ENCODE results near the gene ARR3. TPM values are rescaled to one million over a fixed set of nuclear protein-coding genes. Genes with fewer than 3 reads are reported as not detected.
A peak's percentile ranks its signal among the peaks of the same experiment; 100 is the strongest.

The ARR3 gene
- total RNA-seq, 6 experiments from 2014 or later, result not detected

GRCh38 chrX:70244881-70245280 is 23.3 kb upstream of the ARR3 start:
- no peaks in the 10 kb centered on the region for H3K36me3 ChIP-seq
- no peaks in the 10 kb centered on the region for H3K9me3 ChIP-seq
- TF ChIP-seq POLR2A (IDR thresholded peaks at IDR 0.05) (no peak), CTCF (IDR thresholded peaks at IDR 0.05) (no peak)
- intact Hi-C loops (cut with DNase I), result no loop called here
- 44% methylated on average over 5 of the region's 6 CpGs for WGBS (ENCODE audit: insufficient coverage, low coverage, low lambda C conversion rate, missing lambda C conversion rate)
- H3K4me1 ChIP-seq, result no peaks in the 10 kb centered on the region
- no peak for DNase-seq
- H3K27me3 ChIP-seq, result no peaks in the 10 kb centered on the region
- peak in 1 of 4 donors; percentile 57 for ATAC-seq
- H3K4me3 ChIP-seq, result no peak overlapping the region
- no peak overlapping the region for H3K27ac ChIP-seq

GRCh38 chrX:70247252-70247651 is 20.9 kb upstream of the ARR3 start:
- Histone ChIP-seq H3K27ac (no peak overlapping the region), H3K36me3 (no peaks in the 10 kb centered on the region), H3K4me3 (no peak overlapping the region), H3K9me3 (no peaks in the 10 kb centered on the region), H3K27me3 (no peaks in the 10 kb centered on the region), H3K4me1 (no peaks in the 10 kb centered on the region)
- intact Hi-C loops (cut with DNase I), result no loop called here
- no peak for ATAC-seq
- WGBS (ENCODE audit: insufficient coverage, low coverage, low lambda C conversion rate, missing lambda C conversion rate), result 66% methylated on average over 2 of the region's 2 CpGs
- TF ChIP-seq CTCF (IDR thresholded peaks at IDR 0.05) (no peak), POLR2A (IDR thresholded peaks at IDR 0.05) (no peak)
- no peak for DNase-seq

GRCh38 chrX:70252491-70252890 is 15.6 kb upstream of the ARR3 start:
- Histone ChIP-seq H3K27me3 (no peaks in the 10 kb centered on the region), H3K9me3 (no peaks in the 10 kb centered on the region), H3K36me3 (no peaks in the 10 kb centered on the region), H3K4me1 (no peaks in the 10 kb centered on the region), H3K4me3 (no peak overlapping the region), H3K27ac (no peak overlapping the region)
- WGBS (ENCODE audit: insufficient coverage, low coverage, low lambda C conversion rate, missing lambda C conversion rate), result 45% methylated on average over 2 of the region's 2 CpGs
- ATAC-seq (no peak), DNase-seq (no peak)
- TF ChIP-seq CTCF (IDR thresholded peaks at IDR 0.05) (no peak), POLR2A (IDR thresholded peaks at IDR 0.05) (no peak)
- intact Hi-C loops (cut with DNase I), result no loop called here

- Histone ChIP-seq H3K9me3 (no peaks in the 10 kb centered on the region), H3K4me1 (no peaks in the 10 kb centered on the region), H3K27ac (no peak overlapping the region), H3K4me3 (no peak overlapping the region), H3K27me3 (no peaks in the 10 kb centered on the region), H3K36me3 (no peaks in the 10 kb centered on the region)
- TF ChIP-seq CTCF (IDR thresholded peaks at IDR 0.05), result no peak
- no peak for TF ChIP-seq POLR2A (IDR thresholded peaks at IDR 0.05)
- no peak for DNase-seq
- ATAC-seq, result no peak
- intact Hi-C loops (cut with DNase I), result no loop called here
- 49% methylated on average over 3 of the region's 3 CpGs for WGBS (ENCODE audit: insufficient coverage, low coverage, low lambda C conversion rate, missing lambda C conversion rate)
Measured at GRCh38 chrX:70253377-70254062, 14.6 kb upstream of the ARR3 start.

- no peaks in the 10 kb centered on the region for H3K4me1 ChIP-seq
- H3K27ac ChIP-seq, result no peak overlapping the region
- H3K36me3 ChIP-seq, result no peaks in the 10 kb centered on the region
- no peaks in the 10 kb centered on the region for H3K9me3 ChIP-seq
- DNase-seq (no peak), ATAC-seq (no peak)
- WGBS (ENCODE audit: insufficient coverage, low coverage, low lambda C conversion rate, missing lambda C conversion rate), result 63% methylated on average over 1 of the region's 1 CpG
- H3K27me3 ChIP-seq, result no peaks in the 10 kb centered on the region
- H3K4me3 ChIP-seq, result no peak overlapping the region
- TF ChIP-seq POLR2A (IDR thresholded peaks at IDR 0.05) (no peak), CTCF (IDR thresholded peaks at IDR 0.05) (no peak)
- intact Hi-C loops (cut with DNase I), result no loop called here
Measured at GRCh38 chrX:70254063-70254400, 14.1 kb upstream of the ARR3 start.

All from right lobe of liver (tissue), 6 donors.